Measurements from ENCODE around the gene LPP.

DNA sequence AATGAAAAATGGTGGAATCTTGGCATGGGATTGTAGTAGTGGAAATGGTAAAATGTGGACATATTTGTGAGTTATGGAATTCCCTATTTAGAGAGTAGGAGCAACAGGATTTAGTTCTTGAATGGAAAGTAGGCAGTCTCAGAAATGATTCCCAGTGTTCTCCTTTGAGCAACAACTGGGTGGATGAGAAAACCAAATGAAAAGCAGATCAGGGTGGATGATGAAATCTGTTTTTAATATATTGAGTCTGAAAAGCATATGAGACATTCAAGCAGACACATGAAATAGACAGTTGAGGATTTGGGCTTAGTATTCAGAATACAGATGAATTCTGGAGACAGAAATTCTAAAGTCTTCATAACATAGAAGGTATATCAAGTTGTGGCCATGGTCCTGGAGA, 451.3 kb downstream of the LPP start:
- TF ChIP-seq EGR1 (IDR thresholded peaks at IDR 0.05; ENCODE audit: low read depth) (no peak), SRF (IDR thresholded peaks at IDR 0.05; ENCODE audit: low read depth) (no peak), POLR2A (IDR thresholded peaks at IDR 0.05; ENCODE audit: borderline replicate concordance, extremely low read depth, insufficient read depth, insufficient read length) (no peak), EZH2 (IDR thresholded peaks at IDR 0.05) (no peak), POLR2AphosphoS5 (IDR thresholded peaks at IDR 0.05; ENCODE audit: low read depth, low read length) (no peak), CEBPB (IDR thresholded peaks at IDR 0.05; ENCODE audit: low read depth) (no peak), RAD21 (IDR thresholded peaks at IDR 0.05; ENCODE audit: low read depth) (no peak)
- TF ChIP-seq, protein P1, sequence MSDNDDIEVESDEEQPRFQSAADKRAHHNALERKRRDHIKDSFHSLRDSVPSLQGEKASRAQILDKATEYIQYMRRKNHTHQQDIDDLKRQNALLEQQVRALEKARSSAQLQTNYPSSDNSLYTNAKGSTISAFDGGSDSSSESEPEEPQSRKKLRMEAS (IDR thresholded peaks at IDR 0.05), result no peak
